NCI-H82 (cell line): ENCODE data around the gene UBE2L5.

Experiments
- DNase-seq: peaks from one replicate; lab custom pipeline; 2025; lab: John Stamatoyannopoulos, UW

The UBE2L5 gene

DNA sequence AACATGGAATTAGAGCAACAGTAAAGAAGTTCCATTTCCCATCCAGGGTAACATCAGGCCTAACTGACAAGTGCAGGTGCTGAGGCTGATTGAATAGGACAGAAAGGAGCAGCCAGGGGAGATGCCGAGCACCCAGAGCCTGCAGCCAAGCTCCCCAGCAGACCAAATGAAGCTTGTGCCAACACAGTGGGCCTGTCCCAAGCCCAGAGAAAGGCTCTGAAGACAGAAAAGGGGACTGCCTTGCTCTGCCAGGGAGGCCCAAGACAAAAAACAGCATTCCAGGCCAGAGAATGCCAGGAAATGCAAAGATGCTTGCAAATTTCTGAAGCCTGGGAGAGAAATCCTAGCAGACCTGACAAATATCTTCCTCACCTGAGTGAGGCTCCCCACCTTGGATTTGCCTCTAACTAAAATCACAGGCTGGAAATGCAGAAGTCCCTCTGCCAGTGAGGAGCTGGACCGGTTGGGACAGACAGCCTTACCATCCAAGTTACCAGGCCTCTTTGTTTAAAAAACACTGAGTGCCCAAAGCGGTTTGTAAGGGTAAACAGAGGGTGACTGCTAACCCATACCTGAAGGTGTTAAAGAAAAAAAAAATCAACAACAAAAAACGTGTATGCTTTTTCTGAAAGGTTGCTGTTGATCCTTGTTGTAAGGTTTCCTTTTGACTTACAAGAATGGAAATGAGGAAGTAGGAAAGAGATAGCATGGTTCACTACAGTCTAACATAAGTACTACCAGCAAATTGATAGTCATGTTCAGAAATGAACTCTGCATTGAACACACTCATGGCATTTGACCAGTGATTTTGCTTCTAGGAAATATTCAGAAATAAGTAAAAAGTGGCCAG, 55.3 kb downstream of the UBE2L5 start:
- DNase-seq: no peak
